DND-41 (cell line): ENCODE data around the gene SCN3B.

Experiments
- ATAC-seq: fragments of 200-7000 bp; cut with Tn5 transposase; 3 replicates; pipeline ENCODE4 v1.9.1; 2021; ENCODE audit warnings: low read depth; ENCODE audit not compliant: insufficient read depth
- DNase-seq: peaks from one replicate; pipeline ENCODE4 v3.0.0-alpha.2; 2020
- H2AFZ ChIP-seq: 2 replicates; pipeline ENCODE4 v1.6.0; 2012; ENCODE audit warnings: low read depth, low read length
- H3K27ac ChIP-seq: 2 replicates; pipeline ENCODE4 v1.5.1; 2012; ENCODE audit warnings: low read length, inconsistent platforms
- H3K27me3 ChIP-seq: fragments of 200-600 bp; sonication (generic); 2 replicates; pipeline ENCODE4 v1.6.0; 2012; ENCODE audit warnings: low read length, mild to moderate bottlenecking, inconsistent platforms; ENCODE audit not compliant: insufficient read depth, poor library complexity
- H3K36me3 ChIP-seq: 2 replicates; pipeline ENCODE4 v1.5.1; 2012; ENCODE audit warnings: low read length, inconsistent platforms; ENCODE audit not compliant: insufficient read depth
- H3K4me1 ChIP-seq: 2 replicates; pipeline ENCODE4 v1.5.1; 2012; ENCODE audit warnings: mild to moderate bottlenecking, low read length; ENCODE audit not compliant: insufficient read depth
- H3K4me2 ChIP-seq: 2 replicates; pipeline ENCODE4 v1.6.0; 2012; ENCODE audit warnings: mild to moderate bottlenecking, moderate library complexity, low read length, inconsistent platforms; ENCODE audit not compliant: insufficient read depth
- H3K4me3 ChIP-seq, 2 experiments: fragments of 200-600 bp in 1 of 2; shearing (Covaris generic) in 1 of 2; 2 replicates each; pipeline ENCODE4 v1.5.1; 2012 to 2016; ENCODE audit warnings: inconsistent platforms in 2 of 2, low read length in 2 of 2, mild to moderate bottlenecking in 2 of 2, low read depth in 1 of 2, moderate library complexity in 1 of 2
- H3K79me2 ChIP-seq: 2 replicates; pipeline ENCODE4 v1.6.0; 2012; ENCODE audit warnings: low read length, inconsistent platforms; ENCODE audit not compliant: insufficient read depth
- H3K9ac ChIP-seq: 2 replicates; pipeline ENCODE4 v1.6.0; 2012; ENCODE audit warnings: low read depth, mild to moderate bottlenecking, inconsistent platforms, low read length, moderate library complexity
- H3K9me3 ChIP-seq: 2 replicates; pipeline ENCODE4 v1.5.1; 2012; ENCODE audit warnings: low read length, moderate library complexity, mild to moderate bottlenecking, inconsistent platforms; ENCODE audit not compliant: insufficient read depth, severe bottlenecking
- H4K20me1 ChIP-seq: 2 replicates; pipeline ENCODE4 v1.6.0; 2012; ENCODE audit warnings: low read length; ENCODE audit not compliant: insufficient read depth
- EZH2 ChIP-seq: IDR thresholded peaks from 3 replicates; pipeline ENCODE4 v1.6.1; 2012; ENCODE audit warnings: borderline replicate concordance, low read depth, mild to moderate bottlenecking, moderate library complexity, low read length, inconsistent platforms; ENCODE audit not compliant: severe bottlenecking
- TF ChIP-seq, protein P1 (sequence below): IDR thresholded peaks from 2 replicates; pipeline ENCODE4 v1.5.1; 2012; ENCODE audit warnings: borderline replicate concordance, low read length, moderate library complexity, mild to moderate bottlenecking; ENCODE audit not compliant: poor library complexity, severe bottlenecking; ENCODE audit errors: extremely low read depth

SCN3B gene

DNA sequence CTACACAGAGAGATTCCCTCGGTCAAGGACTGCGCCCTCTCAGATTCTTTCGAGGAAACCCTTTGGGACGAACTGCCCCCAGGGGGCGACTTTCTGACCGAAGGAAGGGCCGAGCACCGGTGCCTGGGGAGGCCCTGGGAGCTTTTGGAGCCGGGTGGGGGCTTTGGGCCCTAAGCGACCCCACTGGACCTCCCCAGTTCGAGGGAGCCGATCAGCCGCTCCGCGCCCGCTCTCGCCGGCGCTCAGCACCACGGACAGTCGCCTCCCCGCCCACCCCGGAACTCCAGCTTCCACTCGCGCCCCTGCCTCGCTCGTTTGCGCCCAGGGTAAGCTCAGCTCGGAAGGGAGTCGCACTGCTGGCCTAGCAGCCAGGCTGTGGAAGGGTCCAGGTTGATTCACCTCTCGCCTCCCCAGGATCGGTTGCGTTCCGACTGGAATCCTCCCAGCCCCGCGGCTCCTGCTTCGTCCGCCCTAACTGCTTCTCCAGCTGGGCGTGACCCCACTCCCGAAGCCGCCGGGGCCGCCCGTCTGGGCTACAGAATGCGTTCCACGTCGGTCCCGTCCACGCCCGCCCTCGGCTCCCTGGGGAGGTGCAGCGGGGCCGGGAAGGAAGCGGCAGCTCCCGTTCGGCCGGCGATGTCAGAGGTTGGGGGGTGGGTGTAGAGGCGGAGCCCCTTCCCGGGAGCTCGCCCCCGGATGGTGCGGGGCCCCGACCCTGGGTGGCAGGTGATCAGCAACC is 428 bp downstream of the SCN3B start:
- H3K36me3 ChIP-seq = no peaks in the 10 kb centered on the region
- H4K20me1 ChIP-seq = no peaks in the 10 kb centered on the region
- TF ChIP-seq, protein P1, sequence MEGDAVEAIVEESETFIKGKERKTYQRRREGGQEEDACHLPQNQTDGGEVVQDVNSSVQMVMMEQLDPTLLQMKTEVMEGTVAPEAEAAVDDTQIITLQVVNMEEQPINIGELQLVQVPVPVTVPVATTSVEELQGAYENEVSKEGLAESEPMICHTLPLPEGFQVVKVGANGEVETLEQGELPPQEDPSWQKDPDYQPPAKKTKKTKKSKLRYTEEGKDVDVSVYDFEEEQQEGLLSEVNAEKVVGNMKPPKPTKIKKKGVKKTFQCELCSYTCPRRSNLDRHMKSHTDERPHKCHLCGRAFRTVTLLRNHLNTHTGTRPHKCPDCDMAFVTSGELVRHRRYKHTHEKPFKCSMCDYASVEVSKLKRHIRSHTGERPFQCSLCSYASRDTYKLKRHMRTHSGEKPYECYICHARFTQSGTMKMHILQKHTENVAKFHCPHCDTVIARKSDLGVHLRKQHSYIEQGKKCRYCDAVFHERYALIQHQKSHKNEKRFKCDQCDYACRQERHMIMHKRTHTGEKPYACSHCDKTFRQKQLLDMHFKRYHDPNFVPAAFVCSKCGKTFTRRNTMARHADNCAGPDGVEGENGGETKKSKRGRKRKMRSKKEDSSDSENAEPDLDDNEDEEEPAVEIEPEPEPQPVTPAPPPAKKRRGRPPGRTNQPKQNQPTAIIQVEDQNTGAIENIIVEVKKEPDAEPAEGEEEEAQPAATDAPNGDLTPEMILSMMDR = no peak
- no peak for TF ChIP-seq EZH2
- no peaks in the 10 kb centered on the region for H3K9me3 ChIP-seq
- no peak for ATAC-seq
- no peaks in the 10 kb centered on the region for H3K79me2 ChIP-seq
- no peak overlapping the region for H3K27ac ChIP-seq
- H3K4me2 ChIP-seq = no peak overlapping the region
- peaks cover 3% of the 10 kb centered on the region for H3K27me3 ChIP-seq
- no peak overlapping the region for H3K9ac ChIP-seq
- H3K4me3 ChIP-seq = no peak overlapping the region
- DNase-seq = no peak
- H3K4me1 ChIP-seq = no peaks in the 10 kb centered on the region
- H2AFZ ChIP-seq = no peak overlapping the region

GRCh38 chr11:123653483-123653826 is 969 bp downstream of the SCN3B start:
- H3K4me2 ChIP-seq = no peak overlapping the region
- H3K36me3 ChIP-seq = no peaks in the 10 kb centered on the region
- H3K27me3 ChIP-seq = peaks cover 9% of the 10 kb centered on the region
- no peaks in the 10 kb centered on the region for H3K9me3 ChIP-seq
- no peaks in the 10 kb centered on the region for H3K79me2 ChIP-seq
- no peaks in the 10 kb centered on the region for H3K4me1 ChIP-seq
- H4K20me1 ChIP-seq = no peaks in the 10 kb centered on the region
- ATAC-seq (no peak), DNase-seq (no peak)
- no peak overlapping the region for H3K9ac ChIP-seq
- H3K4me3 ChIP-seq = no peak overlapping the region
- no peak overlapping the region for H2AFZ ChIP-seq
- no peak overlapping the region for H3K27ac ChIP-seq
- no peak for TF ChIP-seq EZH2
- TF ChIP-seq, protein P1 = no peak

DNA sequence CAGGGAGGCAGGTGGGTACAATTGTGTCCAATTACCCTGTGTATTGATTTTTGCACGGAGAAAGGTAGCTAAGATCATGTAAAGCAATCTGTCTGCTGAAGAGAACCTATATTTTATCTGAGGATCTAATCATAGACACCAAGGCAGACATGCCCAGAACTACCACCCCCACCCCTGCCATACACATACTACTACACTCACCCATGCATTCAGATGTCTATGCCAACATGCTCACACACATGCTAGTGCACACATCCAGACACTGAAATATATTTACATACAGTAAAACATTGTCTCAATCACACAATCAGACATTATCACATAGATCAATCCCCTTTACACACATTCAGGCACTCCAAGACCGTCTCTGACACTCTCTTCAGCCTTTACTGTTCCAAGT is 1.8 kb downstream of the SCN3B start:
- no peak for DNase-seq
- no peak for TF ChIP-seq EZH2
- TF ChIP-seq, protein P1 = no peak
- H3K9me3 ChIP-seq = no peaks in the 10 kb centered on the region
- H3K4me1 ChIP-seq = no peaks in the 10 kb centered on the region
- H3K27ac ChIP-seq = no peak overlapping the region
- no peak overlapping the region for H3K4me3 ChIP-seq
- no peak for ATAC-seq
- no peak overlapping the region for H2AFZ ChIP-seq
- H4K20me1 ChIP-seq = no peaks in the 10 kb centered on the region
- H3K27me3 ChIP-seq = peaks cover 10% of the 10 kb centered on the region
- H3K9ac ChIP-seq = no peak overlapping the region
- H3K36me3 ChIP-seq = no peaks in the 10 kb centered on the region
- H3K79me2 ChIP-seq = no peaks in the 10 kb centered on the region
- no peak overlapping the region for H3K4me2 ChIP-seq

DNA sequence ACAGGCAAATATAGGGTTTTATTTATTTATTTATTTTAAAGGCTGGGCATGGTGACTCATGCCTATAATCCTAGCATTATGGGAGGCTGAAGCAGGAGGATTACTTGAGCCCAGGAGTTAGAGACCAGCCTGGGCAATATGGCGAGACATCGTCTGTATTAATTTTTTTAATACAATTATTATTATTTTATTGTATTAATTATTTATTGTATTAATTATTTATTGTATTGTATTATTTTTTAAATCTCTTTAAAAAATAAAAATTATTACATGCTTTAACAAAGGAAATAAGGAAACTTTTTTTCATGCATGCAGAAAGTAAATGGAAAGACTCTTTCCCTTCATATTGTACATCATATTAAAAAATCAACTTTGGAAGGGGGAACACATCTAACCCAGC is 3.5 kb downstream of the SCN3B start:
- H3K9me3 ChIP-seq = no peaks in the 10 kb centered on the region
- no peak overlapping the region for H3K4me3 ChIP-seq
- H3K4me1 ChIP-seq = no peaks in the 10 kb centered on the region
- no peaks in the 10 kb centered on the region for H3K36me3 ChIP-seq
- no peak overlapping the region for H2AFZ ChIP-seq
- no peak for ATAC-seq
- H4K20me1 ChIP-seq = no peaks in the 10 kb centered on the region
- H3K27ac ChIP-seq = no peak overlapping the region
- no peak overlapping the region for H3K4me2 ChIP-seq
- DNase-seq = no peak
- H3K27me3 ChIP-seq = peaks cover 10% of the 10 kb centered on the region
- no peak for TF ChIP-seq EZH2
- TF ChIP-seq, protein P1 = no peak
- no peak overlapping the region for H3K9ac ChIP-seq
- H3K79me2 ChIP-seq = no peaks in the 10 kb centered on the region
